ENCODE results near the gene SNAPIN.

Gene SNAPIN

DNA sequence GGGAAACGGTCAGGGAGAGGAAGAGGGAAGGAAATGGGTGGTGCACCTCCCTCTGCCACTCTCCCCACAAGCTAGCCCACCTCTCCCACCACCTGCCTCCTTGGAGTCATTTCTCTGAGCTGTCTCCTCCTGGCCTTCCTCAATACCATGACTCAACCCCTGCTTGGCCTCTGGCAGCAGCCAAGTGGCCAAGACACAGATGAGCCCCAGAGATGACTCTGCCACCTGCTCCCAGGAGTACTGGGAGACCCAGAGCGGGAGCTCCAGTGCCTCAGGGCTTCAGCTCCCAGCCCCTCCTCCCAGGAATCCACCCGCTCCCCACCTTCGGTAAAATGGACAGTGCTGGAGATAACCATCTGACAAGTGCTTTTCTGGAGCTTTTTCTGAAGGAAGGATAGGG, 48.2 kb upstream of the SNAPIN start:
- H3K9me2 ChIP-seq (replicated peaks; ENCODE audit: insufficient read depth, low read length): no peaks in the 10 kb centered on the region
- no peaks in the 10 kb centered on the region for H3K27me3 ChIP-seq (replicated peaks; ENCODE audit: insufficient read depth, low read length)
- TF ChIP-seq, protein P1, sequence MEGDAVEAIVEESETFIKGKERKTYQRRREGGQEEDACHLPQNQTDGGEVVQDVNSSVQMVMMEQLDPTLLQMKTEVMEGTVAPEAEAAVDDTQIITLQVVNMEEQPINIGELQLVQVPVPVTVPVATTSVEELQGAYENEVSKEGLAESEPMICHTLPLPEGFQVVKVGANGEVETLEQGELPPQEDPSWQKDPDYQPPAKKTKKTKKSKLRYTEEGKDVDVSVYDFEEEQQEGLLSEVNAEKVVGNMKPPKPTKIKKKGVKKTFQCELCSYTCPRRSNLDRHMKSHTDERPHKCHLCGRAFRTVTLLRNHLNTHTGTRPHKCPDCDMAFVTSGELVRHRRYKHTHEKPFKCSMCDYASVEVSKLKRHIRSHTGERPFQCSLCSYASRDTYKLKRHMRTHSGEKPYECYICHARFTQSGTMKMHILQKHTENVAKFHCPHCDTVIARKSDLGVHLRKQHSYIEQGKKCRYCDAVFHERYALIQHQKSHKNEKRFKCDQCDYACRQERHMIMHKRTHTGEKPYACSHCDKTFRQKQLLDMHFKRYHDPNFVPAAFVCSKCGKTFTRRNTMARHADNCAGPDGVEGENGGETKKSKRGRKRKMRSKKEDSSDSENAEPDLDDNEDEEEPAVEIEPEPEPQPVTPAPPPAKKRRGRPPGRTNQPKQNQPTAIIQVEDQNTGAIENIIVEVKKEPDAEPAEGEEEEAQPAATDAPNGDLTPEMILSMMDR (IDR thresholded peaks at IDR 0.05; ENCODE audit: low read length): no peak
- TF ChIP-seq EZH2 (optimal IDR thresholded peaks at IDR 0.05; ENCODE audit: low read depth, low read length) (no peak), EZH2phosphoT487 (IDR thresholded peaks at IDR 0.05; ENCODE audit: low read length) (no peak)
- no peak overlapping the region for H3K4me2 ChIP-seq (ENCODE audit: low read depth, low read length)
- no peak for DNase-seq
- H3K4me3 ChIP-seq (ENCODE audit: low read length): no peak overlapping the region
- no peaks in the 10 kb centered on the region for H3K9me3 ChIP-seq (replicated peaks; ENCODE audit: insufficient read depth, low read length)
- no peaks in the 10 kb centered on the region for H3K4me1 ChIP-seq (ENCODE audit: low read length)
- H4K20me1 ChIP-seq (ENCODE audit: insufficient read depth, low read length): no peaks in the 10 kb centered on the region
- no peaks in the 10 kb centered on the region for H3K36me3 ChIP-seq (replicated peaks; ENCODE audit: insufficient read depth, low read length)
- no peaks in the 10 kb centered on the region for H3F3A ChIP-seq (ENCODE audit: insufficient read depth, low read length)
- no peak overlapping the region for H2AFZ ChIP-seq (ENCODE audit: low read length)
- no peaks in the 10 kb centered on the region for H3K79me2 ChIP-seq (ENCODE audit: low read length)
- no peak overlapping the region for H3K9ac ChIP-seq (ENCODE audit: low read length)
- H3K27ac ChIP-seq (ENCODE audit: low read length): no peak overlapping the region

- no peak overlapping the region for H3K4me2 ChIP-seq (ENCODE audit: low read depth, low read length)
- TF ChIP-seq, protein P1 (IDR thresholded peaks at IDR 0.05; ENCODE audit: low read length): no peak
- TF ChIP-seq EZH2phosphoT487 (IDR thresholded peaks at IDR 0.05; ENCODE audit: low read length): no peak
- no peak for TF ChIP-seq EZH2 (optimal IDR thresholded peaks at IDR 0.05; ENCODE audit: low read depth, low read length)
- H4K20me1 ChIP-seq (ENCODE audit: insufficient read depth, low read length): no peaks in the 10 kb centered on the region
- H3K36me3 ChIP-seq (replicated peaks; ENCODE audit: insufficient read depth, low read length): no peaks in the 10 kb centered on the region
- H3K4me3 ChIP-seq (ENCODE audit: low read length): no peak overlapping the region
- no peak overlapping the region for H3K9ac ChIP-seq (ENCODE audit: low read length)
- H3K9me3 ChIP-seq (replicated peaks; ENCODE audit: insufficient read depth, low read length): no peaks in the 10 kb centered on the region
- no peaks in the 10 kb centered on the region for H3K27me3 ChIP-seq (replicated peaks; ENCODE audit: insufficient read depth, low read length)
- H3K79me2 ChIP-seq (ENCODE audit: low read length): no peaks in the 10 kb centered on the region
- DNase-seq: no peak
- H2AFZ ChIP-seq (ENCODE audit: low read length): no peak overlapping the region
- no peaks in the 10 kb centered on the region for H3K9me2 ChIP-seq (replicated peaks; ENCODE audit: insufficient read depth, low read length)
- no peaks in the 10 kb centered on the region for H3F3A ChIP-seq (ENCODE audit: insufficient read depth, low read length)
- H3K27ac ChIP-seq (ENCODE audit: low read length): no peak overlapping the region
- H3K4me1 ChIP-seq (ENCODE audit: low read length): no peaks in the 10 kb centered on the region
Measured at GRCh38 chr1:153610811-153611301, 47.6 kb upstream of the SNAPIN start.

DNA sequence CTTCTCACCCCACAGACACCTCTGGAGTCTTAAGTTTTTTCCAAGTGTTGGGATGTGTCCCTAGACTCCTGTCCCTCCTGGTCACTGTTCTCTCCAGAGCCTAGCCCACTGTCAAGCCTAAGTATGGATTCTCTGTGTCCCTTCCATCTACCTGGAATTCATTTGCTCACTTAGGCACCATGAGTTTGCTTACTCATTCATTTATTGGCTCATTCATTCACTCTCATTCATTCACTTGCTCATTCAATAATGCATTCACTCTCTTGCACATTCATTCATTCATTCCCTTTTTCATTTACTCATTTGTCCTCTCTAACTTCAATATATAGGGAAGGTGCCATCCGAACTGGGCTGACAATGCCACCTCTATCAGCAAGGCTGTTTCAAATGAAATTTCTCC, 47.1 kb upstream of the SNAPIN start:
- H3K9ac ChIP-seq (ENCODE audit: low read length): no peak overlapping the region
- H3K4me1 ChIP-seq (ENCODE audit: low read length): no peaks in the 10 kb centered on the region
- H3K27me3 ChIP-seq (replicated peaks; ENCODE audit: insufficient read depth, low read length): no peaks in the 10 kb centered on the region

More for the DNA sequence above, 47.1 kb upstream of the SNAPIN start:
- H3K9me2 ChIP-seq (replicated peaks; ENCODE audit: insufficient read depth, low read length): no peaks in the 10 kb centered on the region
- DNase-seq: no peak
- no peaks in the 10 kb centered on the region for H3K36me3 ChIP-seq (replicated peaks; ENCODE audit: insufficient read depth, low read length)
- H4K20me1 ChIP-seq (ENCODE audit: insufficient read depth, low read length): no peaks in the 10 kb centered on the region
- no peaks in the 10 kb centered on the region for H3K9me3 ChIP-seq (replicated peaks; ENCODE audit: insufficient read depth, low read length)
- no peaks in the 10 kb centered on the region for H3F3A ChIP-seq (ENCODE audit: insufficient read depth, low read length)
- no peak overlapping the region for H3K27ac ChIP-seq (ENCODE audit: low read length)
- H2AFZ ChIP-seq (ENCODE audit: low read length): no peak overlapping the region
- no peak overlapping the region for H3K4me3 ChIP-seq (ENCODE audit: low read length)
- TF ChIP-seq EZH2phosphoT487 (IDR thresholded peaks at IDR 0.05; ENCODE audit: low read length): no peak
- TF ChIP-seq, protein P1 (IDR thresholded peaks at IDR 0.05; ENCODE audit: low read length): no peak
- TF ChIP-seq EZH2 (optimal IDR thresholded peaks at IDR 0.05; ENCODE audit: low read depth, low read length): no peak
- no peak overlapping the region for H3K4me2 ChIP-seq (ENCODE audit: low read depth, low read length)
- no peaks in the 10 kb centered on the region for H3K79me2 ChIP-seq (ENCODE audit: low read length)

All from MM.1S (cell line).